Measurements from ENCODE around the gene NIP7.
"Not testable (repeated sequence)": the region's sequence is repeated elsewhere in the genome, so short reads cannot be mapped to it uniquely, and the experiment has no call there.

Gene NIP7
- total RNA-seq = 23.1 to 189 (median 56.1) reads per million in 9 experiments

DNA sequence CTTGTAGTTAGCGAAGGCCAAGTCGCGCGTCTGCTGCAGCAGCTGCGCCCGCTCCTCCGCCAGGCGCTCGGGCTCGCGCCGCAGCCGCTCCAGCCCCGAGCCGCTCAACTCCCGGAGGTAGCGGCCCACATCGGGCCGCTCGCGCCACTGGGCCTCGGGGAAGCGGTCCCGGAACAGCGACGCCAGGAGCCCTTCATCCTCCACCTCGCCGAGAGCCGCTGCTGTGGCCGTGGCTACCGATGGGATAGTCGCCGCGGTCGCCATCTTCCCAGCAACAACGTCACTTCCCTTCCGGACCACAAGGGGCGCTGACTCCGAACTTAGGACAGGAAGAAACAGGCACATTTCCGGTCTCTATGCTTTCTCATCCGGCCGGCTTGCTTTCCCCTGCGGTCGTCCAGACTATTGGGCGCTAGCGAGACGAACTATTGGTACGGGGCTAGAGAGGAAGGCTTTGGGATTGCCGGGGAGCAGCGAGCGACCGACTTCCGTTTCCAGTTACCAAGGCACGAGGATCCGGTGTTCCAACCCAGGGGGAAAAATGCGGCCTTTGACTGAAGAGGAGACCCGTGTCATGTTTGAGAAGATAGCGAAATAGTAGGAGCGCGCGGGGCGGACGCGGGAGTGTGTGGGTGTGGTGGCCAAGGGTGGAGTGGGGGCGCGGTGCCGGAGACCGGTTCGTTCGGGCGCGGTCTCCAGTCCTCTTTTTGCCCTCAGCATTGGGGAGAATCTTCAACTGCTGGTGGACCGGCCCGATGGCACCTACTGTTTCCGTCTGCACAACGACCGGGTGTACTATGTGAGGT, at the start of gene NIP7, which contains the start of gene COG8:
TSS of gene NIP7 (plus strand) at position 484 of the 806 bp plus-strand sequence. CDS start at position 542, 58 bp downstream.
TSS of gene COG8 (minus strand) at position 276 of the 806 bp plus-strand sequence. CDS start at position 264, 12 bp downstream.
- Mint-ChIP-seq H3K36me3 (ENCODE audit: insufficient read depth) (peaks cover 42% of the 10 kb centered on the region), H3K9me3 (no peaks in the 10 kb centered on the region), H3K4me1 (ENCODE audit: low read depth in 2 of 2) (peaks cover 29 to 38% of the 10 kb centered on the region in 2 donors), H3K4me3 (peak within 1 kb of the TSS; percentile 99), H3K27me3 (no peaks in the 10 kb centered on the region), H3K27ac (peak within 1 kb of the TSS; percentile 93 to 97)
- DNase-seq = peak; percentile 89 to 93 (median 91)
- ATAC-seq (replicated peaks) = peak; percentile 87

- H3K9me3 Mint-ChIP-seq; DNase-seq; H3K36me3 Mint-ChIP-seq (ENCODE audit: insufficient read depth); ATAC-seq (replicated peaks); H3K4me3 Mint-ChIP-seq; H3K4me1 Mint-ChIP-seq (ENCODE audit: low read depth in 2 of 2); H3K27me3 Mint-ChIP-seq; H3K27ac Mint-ChIP-seq: not testable (repeated sequence)
Observed at GRCh38 chr16:69291657-69292056, 47.9 kb upstream of the NIP7 start.

GRCh38 chr16:69293401-69293800, 46.2 kb upstream of the NIP7 start:
- no peak overlapping the region for H3K27ac Mint-ChIP-seq

DNA sequence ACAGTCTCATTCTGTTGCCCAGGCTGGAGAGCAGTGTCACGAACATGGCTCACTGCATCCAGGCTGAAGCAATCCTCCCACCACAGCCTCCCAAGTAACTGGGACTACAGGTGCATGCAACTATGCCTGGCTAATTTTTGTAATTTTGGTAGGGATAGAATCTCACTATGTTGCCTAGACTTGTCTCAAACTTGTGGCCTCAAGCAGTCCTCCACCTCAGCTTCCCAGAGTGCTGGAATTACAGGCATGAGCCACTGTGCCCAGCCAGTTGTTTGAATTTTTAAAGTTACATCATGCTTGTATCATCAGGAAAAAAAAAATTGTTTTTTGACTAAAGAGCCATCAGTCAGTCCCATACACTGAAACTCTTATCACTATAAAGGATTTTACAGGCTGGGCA, 45.5 kb upstream of the NIP7 start:
- Mint-ChIP-seq H3K27ac (no peak overlapping the region), H3K36me3 (ENCODE audit: insufficient read depth) (peaks cover 8% of the 10 kb centered on the region), H3K4me1 (ENCODE audit: low read depth in 2 of 2) (no peaks in the 10 kb centered on the region), H3K4me3 (no peak overlapping the region), H3K9me3 (no peaks in the 10 kb centered on the region), H3K27me3 (no peaks in the 10 kb centered on the region)
- DNase-seq = no peak
- no peak for ATAC-seq (replicated peaks)

More at GRCh38 chr16:69293401-69293800, 46.2 kb upstream of the NIP7 start:
- Mint-ChIP-seq H3K4me1 (ENCODE audit: low read depth in 2 of 2) (no peaks in the 10 kb centered on the region), H3K9me3 (no peaks in the 10 kb centered on the region), H3K27me3 (no peaks in the 10 kb centered on the region), H3K4me3 (no peak overlapping the region), H3K36me3 (ENCODE audit: insufficient read depth) (peaks cover 4% of the 10 kb centered on the region)
- DNase-seq = no peak
- ATAC-seq (replicated peaks) = no peak

- ATAC-seq (replicated peaks); H3K27me3 Mint-ChIP-seq; H3K4me1 Mint-ChIP-seq (ENCODE audit: low read depth in 2 of 2); DNase-seq; H3K9me3 Mint-ChIP-seq; H3K4me3 Mint-ChIP-seq: not testable (repeated sequence)
- Mint-ChIP-seq H3K27ac (peak overlapping the region in 1 of 2 donors; percentile 54), H3K36me3 (ENCODE audit: insufficient read depth) (peaks cover 30% of the 10 kb centered on the region)
Observed at GRCh38 chr16:69296771-69297170, 42.8 kb upstream of the NIP7 start.

DNA sequence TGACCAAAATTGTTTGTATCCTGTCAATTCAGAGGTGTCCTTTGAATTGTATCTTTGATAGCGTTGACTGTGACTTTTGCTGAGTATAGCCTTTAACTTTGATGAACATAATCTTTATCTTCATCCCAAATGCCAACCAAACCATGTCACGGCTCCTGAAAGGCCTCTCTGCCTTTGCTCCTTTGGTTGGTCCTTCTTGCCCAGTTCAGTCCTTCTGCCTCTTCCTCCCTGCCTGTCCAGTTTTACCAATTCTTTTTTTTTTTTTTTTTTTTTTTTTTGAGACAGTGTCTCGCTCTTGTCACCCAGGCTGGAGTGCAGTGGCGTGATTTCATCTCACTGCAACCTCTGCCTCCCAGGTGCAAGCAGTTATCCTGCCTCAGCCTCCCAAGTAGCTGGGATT, 41.3 kb upstream of the NIP7 start:
- Mint-ChIP-seq H3K4me1 (ENCODE audit: low read depth in 2 of 2) (no peaks in the 10 kb centered on the region), H3K27me3 (no peaks in the 10 kb centered on the region), H3K36me3 (ENCODE audit: insufficient read depth) (peaks cover 30% of the 10 kb centered on the region), H3K4me3 (no peak overlapping the region), H3K27ac (peak overlapping the region in 1 of 2 donors; percentile 49), H3K9me3 (no peaks in the 10 kb centered on the region)
- DNase-seq = no peak
- no peak for ATAC-seq (replicated peaks)

GRCh38 chr16:69301187-69301586, 38.4 kb upstream of the NIP7 start:
- H3K9me3 Mint-ChIP-seq = no peaks in the 10 kb centered on the region
- DNase-seq = no peak
- no peaks in the 10 kb centered on the region for H3K4me1 Mint-ChIP-seq (ENCODE audit: low read depth in 2 of 2)
- no peak overlapping the region for H3K4me3 Mint-ChIP-seq
- H3K36me3 Mint-ChIP-seq (ENCODE audit: insufficient read depth) = peaks cover 27% of the 10 kb centered on the region
- no peaks in the 10 kb centered on the region for H3K27me3 Mint-ChIP-seq
- no peak for ATAC-seq (replicated peaks)
- H3K27ac Mint-ChIP-seq = peak overlapping the region in 1 of 2 donors; percentile 38

GRCh38 chr16:69301861-69302260, 37.7 kb upstream of the NIP7 start:
- no peaks in the 10 kb centered on the region for H3K9me3 Mint-ChIP-seq
- DNase-seq (no peak), ATAC-seq (replicated peaks) (no peak)
- no peak overlapping the region for H3K27ac Mint-ChIP-seq
- no peak overlapping the region for H3K4me3 Mint-ChIP-seq
- H3K27me3 Mint-ChIP-seq = no peaks in the 10 kb centered on the region
- H3K4me1 Mint-ChIP-seq (ENCODE audit: low read depth in 2 of 2) = no peaks in the 10 kb centered on the region
- H3K36me3 Mint-ChIP-seq (ENCODE audit: insufficient read depth) = peaks cover 27% of the 10 kb centered on the region

- ATAC-seq (replicated peaks) = no peak
- H3K36me3 Mint-ChIP-seq (ENCODE audit: insufficient read depth) = peaks cover 27% of the 10 kb centered on the region
- H3K27me3 Mint-ChIP-seq = no peaks in the 10 kb centered on the region
- DNase-seq = no peak
- H3K27ac Mint-ChIP-seq = no peak overlapping the region
- H3K4me1 Mint-ChIP-seq (ENCODE audit: low read depth in 2 of 2) = no peaks in the 10 kb centered on the region
- no peaks in the 10 kb centered on the region for H3K9me3 Mint-ChIP-seq
- no peak overlapping the region for H3K4me3 Mint-ChIP-seq
Observed at GRCh38 chr16:69302301-69302700, 37.3 kb upstream of the NIP7 start.

DNA sequence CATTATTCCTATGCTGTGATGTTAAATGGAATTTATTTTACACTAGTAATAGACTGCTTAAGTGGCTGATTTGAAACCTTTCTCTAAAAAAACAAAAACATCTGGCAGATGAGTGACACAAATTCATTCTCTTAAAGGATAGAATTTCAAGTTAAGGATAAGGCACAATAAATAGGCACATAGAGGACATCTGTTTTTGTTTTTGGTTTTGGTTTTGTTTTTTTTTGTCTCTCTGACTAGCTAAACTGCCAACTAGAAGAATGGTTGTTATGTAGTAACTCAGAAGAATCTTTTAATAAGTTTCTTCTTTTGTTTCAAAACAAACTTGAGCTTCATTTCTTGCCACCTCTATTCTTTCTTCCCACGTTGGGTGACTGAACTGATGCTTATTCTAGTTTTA, 33.5 kb upstream of the NIP7 start:
- no peak overlapping the region for H3K27ac Mint-ChIP-seq
- H3K4me1 Mint-ChIP-seq (ENCODE audit: low read depth in 2 of 2) = peaks cover 4 to 6% of the 10 kb centered on the region in 2 donors
- peaks cover 15% of the 10 kb centered on the region for H3K36me3 Mint-ChIP-seq (ENCODE audit: insufficient read depth)
- no peaks in the 10 kb centered on the region for H3K27me3 Mint-ChIP-seq
- no peak for ATAC-seq (replicated peaks)
- H3K4me3 Mint-ChIP-seq = no peak overlapping the region
- no peak for DNase-seq
- no peaks in the 10 kb centered on the region for H3K9me3 Mint-ChIP-seq

DNA sequence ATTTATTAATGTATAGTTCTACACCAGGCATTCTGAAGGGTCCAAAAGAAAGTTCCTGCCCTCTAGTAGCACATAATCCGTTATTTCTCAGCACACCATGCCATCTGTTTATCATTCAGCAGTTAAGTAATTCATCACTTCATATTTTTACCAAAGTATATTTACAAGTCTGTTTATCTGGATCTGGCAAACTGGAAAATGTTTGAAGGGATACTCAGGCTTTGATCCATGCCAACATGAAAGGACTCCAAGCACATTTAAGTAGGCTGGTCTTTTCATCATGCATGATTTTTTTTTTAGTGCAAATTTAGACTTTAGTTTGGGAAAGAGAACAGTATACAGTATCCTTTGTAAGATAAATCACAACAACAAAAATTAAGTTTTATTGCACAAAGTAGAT, 32.5 kb upstream of the NIP7 start:
- no peak overlapping the region for H3K27ac Mint-ChIP-seq
- no peaks in the 10 kb centered on the region for H3K27me3 Mint-ChIP-seq
- DNase-seq = no peak
- peaks cover 12% of the 10 kb centered on the region for H3K36me3 Mint-ChIP-seq (ENCODE audit: insufficient read depth)
- no peaks in the 10 kb centered on the region for H3K9me3 Mint-ChIP-seq
- no peak overlapping the region for H3K4me3 Mint-ChIP-seq
- H3K4me1 Mint-ChIP-seq (ENCODE audit: low read depth in 2 of 2) = peaks cover 8 to 11% of the 10 kb centered on the region in 2 donors
- ATAC-seq (replicated peaks) = no peak

DNA sequence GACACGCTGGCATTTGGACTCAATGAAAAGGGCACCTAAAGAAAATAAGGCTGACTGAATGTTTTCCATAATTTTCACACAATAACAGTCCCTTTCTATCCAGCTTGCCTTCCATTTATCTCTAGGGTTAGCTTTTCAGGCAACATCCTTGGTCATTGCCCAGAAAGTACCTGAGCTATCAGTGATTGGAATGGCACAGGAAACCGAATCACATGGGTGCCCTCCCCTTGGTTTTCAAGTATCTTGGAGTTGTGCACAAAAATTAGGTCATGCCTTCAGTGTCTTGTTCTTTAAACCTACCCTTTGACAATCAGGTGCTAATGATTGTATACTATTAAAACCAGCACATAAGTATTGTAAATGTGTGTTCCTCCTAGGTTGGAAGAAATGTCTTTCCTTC, 31.7 kb upstream of the NIP7 start:
- Mint-ChIP-seq H3K4me3 (no peak overlapping the region), H3K9me3 (no peaks in the 10 kb centered on the region), H3K27me3 (no peaks in the 10 kb centered on the region)

DNA sequence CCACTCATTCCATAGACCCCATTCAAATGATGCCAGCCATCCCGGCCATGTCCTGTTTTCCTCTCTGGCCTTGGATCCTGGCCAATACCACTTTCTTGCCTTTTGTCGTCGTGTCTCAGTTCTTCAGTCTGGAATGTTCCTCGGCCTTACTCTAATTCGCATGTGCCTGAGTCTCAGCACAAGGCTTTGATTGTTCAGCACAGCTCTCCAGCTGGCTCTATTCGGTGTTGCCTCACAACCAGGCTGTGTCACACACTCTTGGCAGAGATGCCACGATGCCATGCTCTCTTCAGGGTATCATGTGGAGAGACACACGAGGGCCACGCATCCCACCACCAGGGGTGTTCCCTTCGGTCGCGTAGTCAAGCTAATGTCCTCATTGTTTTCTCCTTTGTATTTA, 30.3 kb upstream of the NIP7 start:
- peaks cover 18 to 25% of the 10 kb centered on the region in 2 donors for H3K4me1 Mint-ChIP-seq (ENCODE audit: low read depth in 2 of 2)
- H3K4me3 Mint-ChIP-seq = peak overlapping the region; percentile 13 to 62
- no peak for ATAC-seq (replicated peaks)
- peaks cover 22% of the 10 kb centered on the region for H3K36me3 Mint-ChIP-seq (ENCODE audit: insufficient read depth)
- no peaks in the 10 kb centered on the region for H3K27me3 Mint-ChIP-seq
- DNase-seq = no peak
- no peaks in the 10 kb centered on the region for H3K9me3 Mint-ChIP-seq
- peak overlapping the region in 1 of 2 donors; percentile 4 for H3K27ac Mint-ChIP-seq

More for the DNA sequence above, 31.7 kb upstream of the NIP7 start:
- H3K4me1 Mint-ChIP-seq (ENCODE audit: low read depth in 2 of 2) = peaks cover 11 to 13% of the 10 kb centered on the region in 2 donors
- ATAC-seq (replicated peaks) (no peak), DNase-seq (no peak)
- H3K36me3 Mint-ChIP-seq (ENCODE audit: insufficient read depth) = peaks cover 13% of the 10 kb centered on the region
- H3K27ac Mint-ChIP-seq = no peak overlapping the region

Data from effector memory CD8-positive, alpha-beta T cell (primary cell).